ENCODE measurements around the gene ENOSF1.
"Not testable (repeated sequence)": the region's sequence is repeated elsewhere in the genome, so short reads cannot be mapped to it uniquely, and the experiment has no call there.

ENOSF1 gene

DNA sequence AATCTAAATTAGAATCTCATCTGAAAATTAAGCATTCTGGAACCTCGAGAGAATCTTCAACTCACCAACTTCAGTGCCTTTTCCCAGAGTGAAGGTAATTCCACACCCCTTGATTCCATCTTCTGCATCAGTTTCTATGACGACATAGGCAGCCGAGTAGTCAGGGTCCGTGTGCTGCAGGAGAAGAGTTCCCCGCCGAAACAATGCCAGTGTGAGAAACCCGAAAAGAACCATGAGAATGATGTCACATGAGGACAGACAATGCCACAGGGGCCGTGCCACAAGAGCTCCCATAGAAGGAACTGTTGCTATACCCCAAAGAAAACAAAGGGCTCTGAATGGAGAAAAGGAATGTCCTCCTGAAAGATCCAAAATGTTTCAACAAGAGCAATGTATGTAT is 6.0 kb downstream of the ENOSF1 start:
- no peak for DNase-seq (ENCODE audit: low spot score)

DNA sequence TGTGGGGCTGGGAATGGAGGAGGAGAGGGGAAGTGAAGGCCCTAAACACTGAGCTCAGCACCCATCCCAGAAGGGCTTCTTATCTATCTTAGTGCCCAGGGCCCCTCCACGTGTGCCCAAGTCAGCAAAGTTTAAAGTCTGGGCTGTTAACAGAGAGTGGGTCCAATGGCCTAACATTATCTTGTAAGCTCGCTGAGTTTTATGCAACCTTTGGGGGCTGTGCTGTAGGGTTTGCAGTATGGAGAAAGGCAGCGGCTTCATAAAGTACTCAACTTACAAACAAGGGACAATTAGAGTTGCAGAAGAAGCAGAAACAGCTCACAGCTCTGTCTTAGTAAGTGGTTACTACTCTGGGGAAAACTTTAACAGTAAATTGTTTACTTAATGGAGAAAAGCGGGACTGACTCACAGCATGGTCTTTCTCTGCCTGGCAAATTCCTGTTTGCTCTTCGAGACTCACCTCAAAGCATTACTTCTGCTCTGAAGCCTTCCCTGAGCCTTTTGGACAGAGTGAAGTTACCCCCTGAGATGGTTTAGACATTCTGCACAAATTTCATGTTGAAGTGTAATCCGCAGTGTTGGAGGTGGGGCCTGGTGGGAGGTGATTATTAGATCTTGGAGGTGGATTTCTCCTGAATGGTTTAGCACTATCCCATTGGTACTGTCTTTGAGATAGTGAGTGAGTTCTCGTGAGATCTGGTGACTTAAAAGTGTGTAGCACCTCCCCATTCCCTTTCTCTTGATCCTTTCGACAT is 9.0 kb downstream of the ENOSF1 start:
- no peak for DNase-seq (ENCODE audit: low spot score)

DNA sequence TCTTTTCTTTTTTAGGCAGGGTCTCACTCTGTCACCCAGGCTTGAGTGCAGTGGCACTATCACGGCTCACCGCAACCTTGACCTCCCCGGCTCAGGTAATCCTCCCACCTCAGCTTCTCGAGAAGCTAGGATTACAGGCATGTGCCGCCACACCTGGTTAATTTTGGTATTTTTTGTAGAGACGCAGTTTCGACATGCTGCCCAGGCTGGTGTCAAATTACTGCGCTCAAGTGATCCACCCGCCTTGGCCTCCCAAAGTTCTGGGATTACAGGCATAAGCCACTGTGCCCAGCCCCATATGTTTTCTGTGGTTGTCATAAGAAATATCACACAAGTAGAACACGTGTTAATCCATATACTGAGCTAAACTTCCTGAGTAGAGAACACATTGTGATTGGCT is 14.6 kb downstream of the ENOSF1 start:
- DNase-seq (ENCODE audit: low spot score), result no peak

DNA sequence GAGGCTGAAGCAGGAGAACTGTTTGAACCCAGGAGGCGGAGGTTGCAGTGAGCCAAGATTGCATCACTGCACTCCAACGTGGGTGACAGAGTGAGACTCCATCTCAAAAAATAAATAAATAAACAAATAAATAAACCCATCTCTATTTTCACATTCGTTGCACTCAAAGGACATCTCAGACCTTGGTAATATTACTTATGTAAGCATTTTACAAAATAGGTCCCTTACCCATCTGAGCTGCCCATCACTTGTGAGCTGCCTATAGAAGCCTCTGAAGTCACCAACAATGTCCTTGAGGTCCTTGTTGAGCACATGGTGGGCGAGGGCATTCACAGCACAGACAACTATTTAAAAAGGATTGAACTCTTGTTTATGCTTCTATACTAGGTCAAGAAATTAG is 15.4 kb downstream of the ENOSF1 start:
- DNase-seq (ENCODE audit: low spot score), result no peak

DNA sequence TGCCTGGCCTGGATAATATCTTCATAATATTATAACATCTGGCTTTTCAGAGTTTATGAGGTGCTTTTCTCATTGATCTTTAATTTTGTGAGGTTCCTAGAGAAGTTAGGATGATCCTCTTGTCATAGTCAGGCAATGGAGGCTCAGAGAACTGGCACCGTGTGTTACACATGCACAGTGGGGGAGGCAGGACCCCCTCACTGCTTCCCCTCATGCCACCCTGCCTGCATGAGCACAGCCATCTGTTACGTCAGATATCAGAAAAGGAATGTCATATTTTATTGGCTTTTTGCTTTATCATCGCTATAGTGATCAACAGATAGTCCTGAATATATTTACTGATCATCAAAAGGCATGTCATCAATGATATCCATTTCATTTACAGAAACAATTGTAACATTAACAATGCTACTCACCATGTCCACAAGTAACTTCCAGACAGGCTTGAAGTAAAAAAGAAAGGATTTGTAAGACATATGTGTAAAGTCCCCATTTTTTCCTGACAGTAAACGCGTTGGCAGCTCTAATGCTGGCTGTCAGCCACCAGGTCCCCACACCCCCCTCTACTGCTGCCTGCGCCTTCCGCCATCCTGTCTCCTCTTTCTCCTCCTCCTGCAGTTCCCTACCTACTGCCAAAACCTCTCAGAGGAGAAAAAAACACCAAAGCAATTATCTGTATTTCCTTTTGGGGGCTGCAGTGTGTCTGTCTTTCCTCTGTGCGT is 18.8 kb downstream of the ENOSF1 start:
- DNase-seq (ENCODE audit: low spot score), result no peak

DNA sequence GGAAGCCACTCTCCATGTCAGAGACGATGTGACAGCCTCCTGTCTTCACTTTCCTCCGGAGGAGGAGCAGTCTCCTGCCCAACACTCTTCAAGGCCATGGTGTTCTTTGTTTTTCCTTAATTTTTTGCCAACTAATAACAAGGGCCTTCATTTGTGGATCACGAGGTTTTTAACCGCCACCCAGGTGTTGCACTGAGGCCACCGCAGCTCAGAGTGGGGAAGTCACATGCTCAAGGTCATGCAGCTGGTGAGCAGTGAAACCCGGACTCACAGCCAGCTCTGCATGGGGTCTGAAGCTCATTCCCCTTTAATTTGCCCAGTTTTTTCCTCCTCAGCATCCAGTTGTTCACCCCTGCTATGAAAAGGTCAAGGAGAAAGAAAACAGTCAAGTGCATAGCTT is 19.6 kb downstream of the ENOSF1 start:
- no peak for DNase-seq (ENCODE audit: low spot score)

DNA sequence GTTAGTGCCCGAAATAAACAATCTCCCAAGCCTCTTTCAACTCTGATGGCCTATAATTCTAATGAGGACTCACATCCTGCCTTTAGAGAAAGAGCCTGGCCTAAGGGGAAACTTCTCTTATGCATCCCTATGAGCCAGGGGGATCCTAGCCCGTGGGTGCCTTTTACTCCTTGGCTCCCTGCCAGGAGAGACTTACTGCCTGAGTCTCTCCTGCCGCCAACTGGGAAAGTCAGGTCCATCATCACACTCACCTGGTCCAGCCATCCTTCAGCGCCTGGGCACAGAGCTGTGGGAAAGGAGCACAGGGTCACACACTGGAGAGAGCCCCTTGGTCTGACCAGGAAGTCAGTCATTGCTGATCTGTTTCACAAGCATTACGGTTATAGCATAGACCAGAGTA is 24.1 kb downstream of the ENOSF1 start:
- no peak for DNase-seq (ENCODE audit: low spot score)

DNA sequence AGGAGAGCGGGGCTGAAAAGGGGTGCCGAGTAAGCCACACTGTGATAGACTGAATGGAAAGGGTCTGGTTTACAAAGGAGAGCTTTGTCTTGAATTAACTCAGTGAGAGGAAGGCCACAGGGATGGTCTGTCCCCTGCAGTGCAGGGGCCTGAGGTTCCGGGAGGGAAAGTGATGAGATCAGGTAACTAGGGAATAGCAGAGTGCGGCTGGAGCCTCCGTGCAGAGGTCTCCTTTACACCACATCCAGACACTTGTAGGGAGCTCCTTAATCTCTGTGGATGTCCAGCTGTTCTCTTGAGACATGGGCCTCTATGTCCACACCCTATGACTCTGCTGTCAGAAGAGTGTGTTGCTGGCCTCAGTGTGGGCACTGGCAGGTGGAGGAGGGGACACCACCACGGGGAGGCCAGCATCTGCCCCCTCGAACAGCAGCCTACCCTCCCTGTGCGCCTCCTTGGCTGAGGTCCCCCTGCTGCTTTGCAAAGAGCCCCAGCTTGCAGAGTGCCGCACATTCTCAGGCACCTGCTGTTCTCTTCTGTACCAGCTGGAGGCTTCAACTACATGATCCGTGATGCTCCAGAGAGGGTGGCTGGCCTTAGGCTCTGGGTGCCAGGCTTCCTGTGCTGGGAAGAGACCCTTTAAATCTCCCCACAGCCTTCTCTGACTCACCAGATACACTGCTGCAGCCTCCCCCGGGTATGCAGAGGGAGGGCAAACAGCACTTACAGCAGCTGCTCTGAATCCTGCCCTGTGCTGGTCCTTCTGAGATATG is 25.9 kb downstream of the ENOSF1 start:
- no peak for DNase-seq (ENCODE audit: low spot score)

DNA sequence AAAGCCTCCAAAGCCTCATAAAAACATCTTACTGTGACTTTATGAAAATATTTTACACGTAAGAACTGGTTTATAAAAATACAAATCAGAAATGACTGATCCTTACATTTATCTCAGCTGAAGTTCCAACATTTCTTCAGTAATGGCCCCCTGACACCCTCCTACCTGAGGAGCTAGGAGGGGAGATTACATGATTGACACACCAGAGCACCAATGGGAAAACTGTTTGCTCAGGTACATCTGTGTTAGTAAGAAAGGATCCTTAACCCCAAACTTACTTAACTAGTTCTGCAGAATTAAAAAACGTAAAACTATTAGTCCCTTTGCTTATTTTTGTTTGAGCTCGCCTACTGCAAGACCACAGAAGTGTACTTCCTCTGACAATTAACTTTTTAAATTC is 27.0 kb downstream of the ENOSF1 start:
- no peak for DNase-seq (ENCODE audit: low spot score)

DNA sequence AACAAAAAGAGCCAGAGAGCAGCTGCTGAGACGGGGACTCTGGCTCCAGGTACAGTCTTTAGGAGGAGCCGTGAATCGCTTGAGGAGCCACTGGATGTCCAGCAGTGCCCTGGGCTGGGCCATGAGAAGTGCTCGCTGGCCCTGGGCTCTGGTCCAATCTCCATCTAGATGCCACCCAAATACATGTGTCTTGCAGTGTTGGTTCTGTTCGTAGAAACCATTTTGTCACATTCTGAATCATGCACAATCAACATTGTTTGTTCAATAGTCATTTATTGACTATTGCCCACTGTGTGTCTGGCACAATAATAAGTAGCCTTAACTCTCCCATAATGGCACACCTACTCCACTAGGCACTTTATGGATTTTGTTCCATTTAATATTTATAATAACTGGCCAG is 28.9 kb downstream of the ENOSF1 start:
- no peak for DNase-seq (ENCODE audit: low spot score)

DNA sequence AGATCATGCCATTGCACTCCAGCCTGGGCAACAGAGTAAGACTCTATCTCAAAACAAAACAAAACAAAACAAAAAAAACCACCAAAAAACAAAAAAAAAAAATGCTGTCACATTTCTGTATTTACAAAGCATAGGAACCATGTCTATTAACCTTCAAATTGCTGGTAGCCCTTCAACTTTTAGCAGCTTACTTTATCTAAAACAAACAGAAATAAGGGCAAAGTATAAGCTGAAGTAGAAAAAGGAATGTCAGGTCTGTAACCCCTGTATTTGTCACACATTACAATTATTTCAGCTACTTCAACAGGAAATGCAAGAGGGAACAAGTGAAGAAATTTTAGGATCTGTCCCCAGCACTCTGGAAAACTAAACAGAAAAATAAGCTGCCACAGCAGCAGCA is 29.6 kb downstream of the ENOSF1 start:
- DNase-seq (ENCODE audit: low spot score), result no peak

DNA sequence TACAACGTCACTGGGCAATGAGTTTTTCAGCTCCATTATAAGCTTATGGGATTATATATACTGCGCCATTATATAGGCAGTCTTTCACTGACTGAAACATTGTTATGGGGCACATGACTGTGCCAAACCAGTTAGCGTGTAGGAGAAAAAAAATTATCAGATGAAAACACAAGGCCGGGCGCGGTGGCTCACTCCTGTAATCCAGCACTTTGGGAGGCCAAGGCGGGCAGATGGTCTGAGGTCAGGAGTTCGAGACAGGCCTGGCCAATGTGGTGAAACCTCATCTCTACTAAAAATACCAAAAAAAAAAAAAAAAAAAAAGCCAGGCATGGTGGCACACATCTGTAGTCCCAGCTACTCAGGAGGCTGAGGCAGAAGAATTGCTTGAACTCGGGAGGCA is 30.0 kb downstream of the ENOSF1 start:
- DNase-seq (ENCODE audit: low spot score), result not testable (repeated sequence)

DNA sequence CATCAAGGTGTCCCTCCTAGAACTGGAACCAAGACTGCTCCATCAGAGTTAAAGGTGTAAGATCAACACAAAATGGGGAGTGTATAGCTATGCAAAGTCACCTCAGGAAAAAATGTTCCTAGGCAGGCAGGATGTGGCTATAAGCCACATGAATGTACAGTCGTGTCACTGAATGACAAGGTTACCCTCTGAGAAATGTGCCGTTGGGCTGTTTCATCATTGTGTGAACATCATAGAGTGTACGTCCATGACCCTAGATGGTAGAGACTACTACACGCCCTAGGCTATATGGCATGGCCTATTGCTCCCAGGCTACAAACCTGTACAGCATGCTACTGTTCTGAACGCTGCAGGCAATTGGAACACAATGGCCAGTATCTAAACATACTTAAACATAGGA is 30.4 kb downstream of the ENOSF1 start:
- no peak for DNase-seq (ENCODE audit: low spot score)

DNA sequence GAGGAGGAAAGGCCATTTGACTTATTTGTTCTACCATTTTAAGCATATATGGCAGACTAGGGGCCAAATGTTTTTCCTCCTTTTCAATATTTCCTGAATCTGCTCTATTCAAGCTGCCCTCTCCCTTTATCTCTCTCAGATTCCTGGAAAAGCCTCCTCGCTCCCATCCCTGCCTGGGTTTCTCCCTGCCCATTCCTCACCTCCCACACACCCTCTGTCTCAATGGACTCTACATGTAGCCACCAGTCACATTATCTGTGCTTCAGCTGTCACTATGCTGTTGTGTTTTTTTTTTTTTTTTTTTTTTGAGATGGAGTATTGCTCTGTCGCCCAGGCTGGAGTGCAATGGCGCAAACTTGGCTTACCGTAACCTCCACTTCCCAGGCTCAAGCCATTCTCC is 32.0 kb downstream of the ENOSF1 start:
- no peak for DNase-seq (ENCODE audit: low spot score)

DNA sequence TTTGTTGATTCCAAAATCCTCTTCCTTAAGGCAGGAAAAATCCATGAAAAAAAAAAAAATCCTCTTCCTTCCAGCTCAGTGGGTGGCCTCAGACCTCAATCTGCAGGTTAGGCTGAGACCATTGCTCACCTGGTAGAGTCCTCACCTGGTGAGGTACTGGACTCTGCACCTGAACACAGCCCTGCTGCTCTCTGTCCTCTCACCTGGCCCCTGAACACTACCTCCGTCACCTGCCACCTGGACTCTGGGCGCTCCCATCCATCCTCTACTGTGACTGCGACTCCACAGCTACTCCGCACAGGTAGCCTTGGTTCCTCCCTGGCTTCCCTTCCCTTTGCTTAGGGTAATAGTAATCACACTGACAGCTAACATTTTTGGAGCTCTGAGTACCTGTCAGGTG is 32.9 kb downstream of the ENOSF1 start:
- DNase-seq (ENCODE audit: low spot score), result no peak

DNA sequence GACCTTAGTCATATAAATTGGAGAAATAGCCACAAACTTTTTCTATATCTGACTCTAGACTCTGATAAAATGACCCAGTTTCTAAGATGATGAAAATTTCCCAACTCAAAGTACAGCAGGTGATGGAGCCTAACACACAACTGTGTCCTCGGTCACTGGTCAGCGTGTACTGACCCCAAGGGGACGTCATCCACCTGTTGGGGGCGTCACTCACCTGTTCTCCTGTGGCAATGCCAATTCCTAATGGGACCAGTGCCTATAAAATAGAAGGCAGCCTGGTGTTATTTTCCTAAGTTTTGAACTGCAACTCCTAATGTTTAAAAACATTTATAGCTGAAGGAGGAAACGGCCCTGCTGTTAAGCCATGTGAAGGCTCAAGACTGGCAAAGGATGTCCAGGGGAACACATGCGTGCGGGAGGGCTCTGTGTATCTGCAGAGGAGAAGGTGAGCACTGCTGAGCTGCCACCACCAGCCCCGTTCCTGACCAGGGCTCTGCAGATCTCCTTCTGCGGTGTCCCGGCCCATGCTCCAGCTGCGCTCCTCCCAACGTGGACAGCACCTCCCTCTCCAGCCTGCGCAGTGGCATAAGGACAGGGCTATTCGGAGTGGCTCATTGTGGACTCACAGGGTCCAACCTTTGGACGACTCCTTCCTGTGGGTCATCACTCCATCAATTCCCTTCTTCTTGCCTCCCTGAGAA is 33.8 kb downstream of the ENOSF1 start:
- DNase-seq (ENCODE audit: low spot score), result no peak

DNA sequence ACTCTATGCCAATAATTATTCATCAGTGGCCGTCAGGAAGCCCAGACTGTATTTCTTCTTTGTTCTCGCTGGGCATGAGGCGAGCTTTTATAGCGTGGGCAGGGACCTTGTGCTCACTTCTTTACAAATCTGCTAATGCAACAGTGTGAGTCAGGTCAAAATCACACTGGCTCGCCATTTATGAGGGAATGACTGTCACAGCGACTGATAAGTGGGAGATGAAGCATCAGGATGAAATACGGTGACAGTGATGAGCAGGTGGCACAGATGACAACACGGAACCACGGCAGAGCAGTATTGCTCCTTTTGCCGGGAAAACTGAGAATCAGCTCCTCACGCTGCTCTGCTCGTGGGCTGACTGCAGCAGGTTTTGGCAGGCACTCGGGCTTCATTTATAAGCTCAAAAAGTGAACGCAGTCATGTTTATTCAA is 34.5 kb downstream of the ENOSF1 start:
- DNase-seq (ENCODE audit: low spot score), result no peak

DNA sequence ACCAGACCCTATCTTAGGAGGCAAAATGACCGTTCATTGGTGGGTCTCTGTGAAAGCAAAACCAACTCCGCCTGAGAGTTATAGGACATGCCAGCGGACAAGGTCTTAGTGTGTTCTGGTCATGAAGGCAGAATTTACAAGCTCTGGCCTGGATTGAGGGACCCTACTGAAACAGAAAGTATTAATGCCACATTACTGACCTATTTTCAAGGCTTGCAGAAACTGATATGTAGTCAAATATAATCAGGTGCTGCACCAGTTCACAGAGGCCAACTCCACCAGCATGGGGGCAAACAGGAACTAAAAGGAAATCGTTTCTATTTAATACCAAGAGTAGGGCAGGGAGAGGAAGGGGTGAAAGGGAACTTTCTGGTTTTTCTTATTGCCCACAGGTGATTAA is 35.3 kb downstream of the ENOSF1 start:
- DNase-seq (ENCODE audit: low spot score), result no peak

DNA sequence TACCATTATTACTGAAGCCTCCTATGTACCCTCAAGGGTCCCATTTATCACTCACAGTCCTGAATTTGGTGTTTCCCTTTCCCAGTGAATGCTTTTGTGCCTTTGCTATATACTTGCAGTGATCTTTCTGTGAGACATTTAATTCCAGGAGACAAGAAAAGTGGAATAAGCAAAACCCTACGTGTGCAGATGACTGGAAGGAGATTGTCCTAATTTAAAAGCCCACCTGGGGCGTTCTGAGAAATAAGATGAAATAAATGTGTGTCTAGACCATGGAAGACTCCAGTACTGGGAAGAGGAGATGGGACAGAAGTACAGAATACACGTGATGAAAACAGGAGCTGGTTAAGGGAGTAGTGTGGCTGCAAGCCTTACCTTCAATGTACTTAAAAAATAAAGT is 35.7 kb downstream of the ENOSF1 start:
- DNase-seq (ENCODE audit: low spot score), result no peak

DNA sequence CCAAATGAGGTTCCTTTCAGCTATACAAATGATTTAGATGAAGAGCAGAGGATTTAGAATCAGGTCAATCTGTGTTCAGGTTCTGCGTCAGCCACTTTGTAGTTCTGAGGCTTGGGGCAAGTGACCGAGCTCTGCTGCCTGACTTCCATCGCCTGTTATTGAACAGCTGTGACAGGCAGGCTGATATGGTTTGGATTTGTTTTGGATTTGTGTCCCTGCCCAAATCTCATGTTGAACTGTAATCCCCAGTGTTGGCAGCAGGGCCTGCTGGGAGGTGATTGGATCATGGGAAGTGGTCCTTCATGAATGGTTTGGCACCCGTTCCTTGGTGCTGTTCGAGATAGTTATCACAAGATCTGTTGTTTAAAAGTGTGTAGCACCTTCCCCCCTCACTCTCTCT is 36.4 kb downstream of the ENOSF1 start:
- DNase-seq (ENCODE audit: low spot score), result no peak

DNA sequence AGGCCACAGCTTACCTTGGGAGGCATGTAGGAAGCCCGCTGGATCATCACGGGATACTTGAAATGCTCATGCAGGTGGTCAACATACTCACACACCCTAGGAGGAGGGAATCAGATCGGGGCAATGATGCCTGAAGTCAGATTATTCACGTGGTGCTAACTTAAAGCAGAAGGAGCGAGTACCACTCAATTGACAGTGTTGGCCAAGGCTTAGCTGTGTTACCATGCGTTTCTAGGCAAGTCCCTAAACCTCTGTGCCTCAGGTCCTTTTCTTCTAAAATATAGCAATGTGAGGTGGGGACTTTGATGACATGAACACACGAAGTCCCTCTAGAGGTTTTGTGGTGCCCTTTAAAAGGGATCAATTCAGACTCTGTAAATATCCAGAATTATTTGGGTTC is 37.1 kb downstream of the ENOSF1 start:
- DNase-seq (ENCODE audit: low spot score), result no peak

DNA sequence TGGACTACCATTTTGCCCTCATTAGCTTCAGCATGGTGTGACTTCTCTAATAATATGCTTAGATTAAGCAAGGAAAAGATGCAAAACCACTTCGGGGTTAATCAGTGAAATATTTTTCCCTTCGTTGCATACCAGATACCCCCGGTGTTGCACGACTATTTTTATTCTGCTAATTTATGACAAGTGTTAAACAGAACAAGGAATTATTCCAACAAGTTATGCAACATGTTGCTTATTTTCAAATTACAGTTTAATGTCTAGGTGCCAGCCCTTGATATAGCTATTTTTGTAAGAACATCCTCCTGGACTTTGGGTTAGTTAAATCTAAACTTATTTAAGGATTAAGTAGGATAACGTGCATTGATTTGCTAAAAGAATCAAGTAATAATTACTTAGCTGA is 38.7 kb downstream of the ENOSF1 start:
- no peak for DNase-seq (ENCODE audit: low spot score)

DNA sequence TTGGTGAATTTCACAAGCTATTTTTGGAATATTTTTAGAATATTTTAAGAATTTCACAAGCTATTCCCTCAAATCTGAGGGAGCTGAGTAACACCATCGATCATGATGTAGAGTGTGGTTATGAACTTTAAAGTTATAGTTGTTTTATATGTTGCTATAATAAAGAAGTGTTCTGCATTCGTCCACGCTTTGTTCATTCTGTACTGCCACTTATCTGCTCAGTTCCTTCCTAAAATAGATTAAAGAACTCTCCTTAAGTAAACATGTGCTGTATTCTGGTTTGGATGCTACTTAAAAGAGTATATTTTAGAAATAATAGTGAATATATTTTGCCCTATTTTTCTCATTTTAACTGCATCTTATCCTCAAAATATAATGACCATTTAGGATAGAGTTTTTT is 39.1 kb downstream of the ENOSF1 start:
- DNase-seq (ENCODE audit: low spot score), result no peak

Measured in D341Med (cell line).